ENCODE results near the gene PHLDA2. TPM values are rescaled to one million over a fixed set of nuclear protein-coding genes. Genes with fewer than 3 reads are reported as not detected.
"Not testable (repeated sequence)": the region's sequence is repeated elsewhere in the genome, so short reads cannot be mapped to it uniquely, and the experiment has no call there.

PHLDA2 gene
- total RNA-seq, 2 experiments from 2014 or later = 3.6 to 3.7 TPM

DNA sequence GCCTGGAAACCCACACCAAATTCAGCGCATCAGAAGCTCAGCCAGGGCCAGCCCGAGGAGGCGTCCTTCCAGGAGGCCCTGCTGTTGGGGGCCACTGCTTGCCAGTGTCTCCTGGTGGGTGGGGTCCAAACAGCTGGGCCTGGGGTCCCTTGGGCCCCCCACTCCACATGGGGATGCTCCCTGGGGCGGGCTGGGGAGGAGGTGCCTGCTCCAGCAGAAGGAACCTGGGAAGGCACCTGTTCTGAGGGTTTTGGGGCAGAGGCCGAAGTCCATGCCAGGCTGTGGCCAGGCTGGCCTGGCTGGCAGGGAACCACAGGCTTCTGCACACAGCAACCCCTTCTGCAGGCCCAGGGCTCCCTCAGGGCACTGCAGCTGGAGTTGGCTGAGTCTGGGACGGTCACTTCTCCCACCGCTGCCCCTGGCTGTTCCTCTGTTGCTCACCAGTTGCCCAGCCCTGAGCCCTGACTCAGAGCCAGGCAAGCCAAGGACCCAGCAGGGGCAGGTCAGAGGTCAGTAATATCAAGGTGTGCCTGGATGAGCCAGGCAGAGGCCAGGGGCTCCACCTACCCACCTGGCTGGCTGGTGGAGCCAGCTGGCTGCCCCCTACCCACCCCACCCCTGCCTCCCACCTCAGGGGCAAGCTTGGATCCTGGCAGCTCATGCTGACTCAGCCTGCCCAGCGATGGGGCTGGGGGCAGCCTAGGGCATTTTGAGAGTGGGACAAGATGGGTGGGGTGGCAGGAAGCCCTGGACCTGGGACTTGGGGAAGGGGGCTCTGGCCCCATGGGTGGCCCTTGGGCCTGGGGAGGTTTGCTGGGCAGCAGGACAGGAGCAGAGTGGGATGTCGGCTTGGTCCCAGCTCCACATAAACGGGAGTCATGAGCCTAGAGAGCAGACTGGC, 12.0 kb upstream of the PHLDA2 start:
- ATAC-seq = no peak
- Mint-ChIP-seq H3K9me3 (peaks cover 25% of the 10 kb centered on the region), H3K4me1 (ENCODE audit: low read depth) (peaks cover 31% of the 10 kb centered on the region), H3K27me3 (no peaks in the 10 kb centered on the region), H3K27ac (peak overlapping the region; percentile 25), H3K36me3 (ENCODE audit: low read depth) (peaks cover 27% of the 10 kb centered on the region), H3K4me3 (no peak overlapping the region)
- peak; percentile 13 for DNase-seq
- intact Hi-C loops (cut with micrococcal nuclease) = no loop called here
- ChIA-PET CTCF (interaction anchor here (0.6 to 1.0 kb wide), 3 partner anchors 11 to 410 kb away, joined by 3 to 5 read pairs (median 3); no protein-coding TSS in a partner anchor), POLR2A (interaction anchor here (0.8 to 5.7 kb wide), 12 partner anchors 8 to 454 kb away, joined by 3 to 39 read pairs (median 4); partner anchors contain the start of genes CARS1 and PHLDA2)
- no peak for TF ChIP-seq CTCF (IDR thresholded peaks at IDR 0.05)

DNA sequence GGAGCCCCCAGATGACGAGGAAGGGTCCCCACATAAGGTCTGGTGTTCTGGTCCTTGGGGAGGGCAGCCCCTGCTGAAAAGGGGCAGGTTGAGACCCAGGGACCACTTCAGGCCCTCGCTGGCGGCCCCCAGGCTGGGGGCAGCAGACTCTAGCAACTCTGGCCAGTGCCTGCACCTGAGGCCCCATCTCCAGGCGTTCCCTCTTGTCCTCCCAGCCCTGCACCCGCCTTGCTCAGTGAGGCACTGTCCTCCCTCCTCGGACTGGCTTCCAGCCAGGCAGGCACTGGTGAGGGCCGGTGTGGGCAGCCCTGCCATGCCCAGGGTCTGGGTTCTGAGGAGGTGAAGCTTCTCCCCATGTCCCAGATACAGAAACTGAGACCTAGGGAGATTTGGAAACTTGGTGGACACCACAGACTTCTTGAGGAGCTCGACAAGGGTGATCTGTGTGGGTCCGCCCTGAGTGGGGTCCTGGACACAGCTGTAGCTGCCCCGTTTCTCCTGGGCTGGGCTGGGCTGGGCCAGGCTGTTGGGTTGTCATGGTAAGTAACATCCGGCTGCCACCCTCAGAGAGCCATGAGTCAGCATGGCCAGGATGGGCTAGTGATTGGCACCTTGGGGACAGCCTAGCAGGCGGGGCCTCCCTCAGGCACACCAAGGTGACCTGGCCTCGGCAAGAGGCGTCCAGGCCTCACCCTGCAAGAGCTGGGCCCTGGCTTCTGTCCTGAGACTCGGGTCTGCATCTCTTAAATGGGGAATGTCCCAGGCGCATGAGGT, 11.1 kb upstream of the PHLDA2 start:
- peaks cover 22% of the 10 kb centered on the region for H3K4me1 Mint-ChIP-seq (ENCODE audit: low read depth)
- no peak overlapping the region for H3K27ac Mint-ChIP-seq
- ChIA-PET CTCF (no interaction called here), POLR2A (interaction anchor here (1.0 to 5.7 kb wide), 6 partner anchors 12 to 52 kb away, joined by 3 to 39 read pairs (median 4); partner anchors contain the start of gene PHLDA2)
- H3K4me3 Mint-ChIP-seq = no peak overlapping the region
- peaks cover 25% of the 10 kb centered on the region for H3K9me3 Mint-ChIP-seq
- intact Hi-C loops (cut with micrococcal nuclease) = no loop called here
- peaks cover 23% of the 10 kb centered on the region for H3K36me3 Mint-ChIP-seq (ENCODE audit: low read depth)
- ATAC-seq (peak; percentile 81), DNase-seq (peak; percentile 72)
- H3K27me3 Mint-ChIP-seq = no peaks in the 10 kb centered on the region
- TF ChIP-seq CTCF (IDR thresholded peaks at IDR 0.05) = no peak

GRCh38 chr11:2938458-2939418, 9.5 kb upstream of the PHLDA2 start:
- POLR2A ChIA-PET = interaction anchor here (0.9 to 5.7 kb wide), 2 partner anchors 10 to 35 kb away, joined by 3 to 39 read pairs; partner anchors contain the start of gene PHLDA2
- not testable (repeated sequence) for H3K27me3 Mint-ChIP-seq

GRCh38 chr11:2937641-2938457, 8.6 kb upstream of the PHLDA2 start:
- DNase-seq; POLR2A ChIA-PET; H3K27ac Mint-ChIP-seq; intact Hi-C loops (cut with micrococcal nuclease); H3K4me3 Mint-ChIP-seq; ATAC-seq; H3K27me3 Mint-ChIP-seq: not testable (repeated sequence)
- Mint-ChIP-seq H3K9me3 (peaks cover 25% of the 10 kb centered on the region), H3K4me1 (ENCODE audit: low read depth) (peaks cover 17% of the 10 kb centered on the region), H3K36me3 (ENCODE audit: low read depth) (peaks cover 16% of the 10 kb centered on the region)
- CTCF ChIA-PET = interaction anchor here (0.9 kb wide), 1 partner anchor 45 kb away, joined by 3 read pairs; no protein-coding TSS in a partner anchor

More at GRCh38 chr11:2938458-2939418, 9.5 kb upstream of the PHLDA2 start:
- Mint-ChIP-seq H3K36me3 (ENCODE audit: low read depth) (peaks cover 16% of the 10 kb centered on the region), H3K9me3 (peaks cover 25% of the 10 kb centered on the region), H3K4me1 (ENCODE audit: low read depth) (peaks cover 18% of the 10 kb centered on the region)
- intact Hi-C loops (cut with micrococcal nuclease); H3K27ac Mint-ChIP-seq; ATAC-seq; H3K4me3 Mint-ChIP-seq; DNase-seq: not testable (repeated sequence)
- CTCF ChIA-PET = interaction anchor here (1.2 kb wide), 1 partner anchor 47 kb away, joined by 3 read pairs; no protein-coding TSS in a partner anchor
